GM12892 (cell line): Measurements from ENCODE around the gene MBTD1.

Experiments used
- POLR2A ChIP-seq: IDR thresholded peaks from 2 replicates; pipeline ENCODE4 v1.6.1; 2011; ENCODE audit warnings: low read depth, low read length, control low read depth
- POLR2AphosphoS5 ChIP-seq: IDR thresholded peaks from 2 replicates; pipeline ENCODE4 v1.6.1; 2011; ENCODE audit warnings: low read depth, low read length, control low read depth

DNA sequence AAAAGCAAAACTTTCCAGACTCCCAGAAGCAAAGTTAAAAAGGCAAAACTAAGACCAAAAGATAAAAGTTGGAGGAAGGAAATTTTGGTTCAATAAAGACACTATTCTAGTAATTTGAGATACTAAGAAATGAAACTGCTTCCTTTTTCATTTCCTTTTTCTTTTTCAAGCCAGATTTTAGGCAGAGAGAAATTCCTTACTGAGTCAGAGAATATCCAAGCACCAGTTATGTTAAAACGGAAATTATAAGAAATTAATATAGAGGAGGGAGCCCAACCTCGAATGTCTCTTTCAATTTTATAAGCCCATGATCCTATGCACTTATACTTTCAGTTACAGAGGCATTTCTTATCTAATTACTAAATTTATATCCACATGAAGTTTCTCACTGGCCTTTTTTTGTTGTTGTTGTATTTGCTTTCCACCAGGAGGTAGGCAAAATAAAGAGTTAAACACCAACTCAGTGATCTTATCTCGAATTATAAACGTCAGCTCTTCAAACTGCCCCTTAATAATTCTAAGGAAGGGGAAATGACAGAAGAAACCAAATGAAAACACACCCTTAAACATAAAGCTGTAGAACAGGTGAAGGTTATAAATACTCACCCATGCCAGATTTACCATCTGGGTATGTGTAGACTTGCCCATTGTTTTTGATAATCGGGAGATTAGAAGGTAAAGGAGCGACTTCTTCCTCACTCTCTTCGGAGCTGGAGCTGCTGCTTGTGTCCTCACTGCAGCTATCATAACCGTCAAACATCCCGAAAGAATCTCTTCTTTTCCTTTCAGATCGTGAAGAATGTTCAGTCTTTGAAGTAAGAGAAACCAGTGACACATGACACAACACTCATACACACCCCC, 35.2 kb downstream of the MBTD1 start:
- TF ChIP-seq POLR2A (no peak), POLR2AphosphoS5 (no peak)
